ENCODE data around the gene DLST.

DNA sequence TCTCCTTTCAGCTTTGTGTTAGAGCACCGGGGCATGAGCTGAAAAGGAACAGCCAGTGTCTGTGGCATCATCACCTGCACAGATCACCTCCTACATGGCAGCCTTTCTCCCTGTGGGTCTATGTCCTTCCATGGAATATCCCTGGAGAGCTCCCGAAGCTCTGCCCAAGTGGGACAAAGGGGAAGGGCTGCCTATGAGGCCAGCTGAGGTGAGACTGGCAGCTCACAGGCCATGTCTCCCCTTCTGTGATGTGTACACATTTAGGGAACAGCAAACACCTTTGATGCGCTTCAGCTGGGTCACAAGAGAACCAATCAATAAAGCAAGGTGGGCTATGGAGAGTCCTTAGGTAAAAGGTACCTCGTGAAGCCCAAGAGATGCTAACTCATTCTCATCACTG lies 9.9 kb upstream of the DLST start:
- TF ChIP-seq POLR2A (IDR thresholded peaks at IDR 0.05) = no peak
- TF ChIP-seq, protein P1, sequence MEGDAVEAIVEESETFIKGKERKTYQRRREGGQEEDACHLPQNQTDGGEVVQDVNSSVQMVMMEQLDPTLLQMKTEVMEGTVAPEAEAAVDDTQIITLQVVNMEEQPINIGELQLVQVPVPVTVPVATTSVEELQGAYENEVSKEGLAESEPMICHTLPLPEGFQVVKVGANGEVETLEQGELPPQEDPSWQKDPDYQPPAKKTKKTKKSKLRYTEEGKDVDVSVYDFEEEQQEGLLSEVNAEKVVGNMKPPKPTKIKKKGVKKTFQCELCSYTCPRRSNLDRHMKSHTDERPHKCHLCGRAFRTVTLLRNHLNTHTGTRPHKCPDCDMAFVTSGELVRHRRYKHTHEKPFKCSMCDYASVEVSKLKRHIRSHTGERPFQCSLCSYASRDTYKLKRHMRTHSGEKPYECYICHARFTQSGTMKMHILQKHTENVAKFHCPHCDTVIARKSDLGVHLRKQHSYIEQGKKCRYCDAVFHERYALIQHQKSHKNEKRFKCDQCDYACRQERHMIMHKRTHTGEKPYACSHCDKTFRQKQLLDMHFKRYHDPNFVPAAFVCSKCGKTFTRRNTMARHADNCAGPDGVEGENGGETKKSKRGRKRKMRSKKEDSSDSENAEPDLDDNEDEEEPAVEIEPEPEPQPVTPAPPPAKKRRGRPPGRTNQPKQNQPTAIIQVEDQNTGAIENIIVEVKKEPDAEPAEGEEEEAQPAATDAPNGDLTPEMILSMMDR (IDR thresholded peaks at IDR 0.05) = no peak
